IPS DF 6.9 (cell line): Measurements from ENCODE around the gene ATP8A2.
"Not testable (repeated sequence)": the region's sequence is repeated elsewhere in the genome, so short reads cannot be mapped to it uniquely, and the experiment has no call there.

Experiments used
- DNase-seq: peaks from one replicate; pipeline ENCODE4 v3.0.0-alpha.2; 2013; ENCODE audit warnings: low read depth, low spot score
- H3K27ac ChIP-seq: one replicate; pipeline ENCODE4 v1.5.1; 2013; ENCODE audit warnings: low read length, control low read depth
- H3K27me3 ChIP-seq: 2 replicates; pipeline ENCODE4 v1.6.1; 2013; ENCODE audit warnings: mild to moderate bottlenecking, low read length; ENCODE audit not compliant: control insufficient read depth, insufficient read depth
- H3K36me3 ChIP-seq: 2 replicates; pipeline ENCODE4 v1.6.1; 2013; ENCODE audit warnings: low read length; ENCODE audit not compliant: control insufficient read depth, insufficient read depth
- H3K4me1 ChIP-seq: 2 replicates; pipeline ENCODE4 v1.6.1; 2013; ENCODE audit warnings: low read length; ENCODE audit not compliant: control insufficient read depth, insufficient read depth
- H3K4me3 ChIP-seq: 2 replicates; pipeline ENCODE4 v1.5.1; 2013; ENCODE audit warnings: mild to moderate bottlenecking, low read length
- H3K9me3 ChIP-seq: 2 replicates; pipeline ENCODE4 v1.6.1; 2013; ENCODE audit warnings: low read length, inconsistent platforms; ENCODE audit not compliant: control insufficient read depth, insufficient read depth
- WGBS: extraction: QIAGEN DNeasy Blood & Tissue Kit; methylation state at CpG from one replicate; pipeline ENCODE4 v1.1.7; 2013; ENCODE audit warnings: mixed read lengths, missing lambda C conversion rate; ENCODE audit not compliant: insufficient read length, insufficient coverage; 5-methylcytosine and 5-hydroxymethylcytosine counted together

ATP8A2 gene

GRCh38 chr13:25806264-25806974 is 434.6 kb downstream of the ATP8A2 start:
- H3K36me3 ChIP-seq, result no peaks in the 10 kb centered on the region
- no peaks in the 10 kb centered on the region; the same call in 1 of the 2 replicates for H3K4me1 ChIP-seq
- no peak overlapping the region for H3K27ac ChIP-seq
- no peak overlapping the region for H3K4me3 ChIP-seq
- no peaks in the 10 kb centered on the region for H3K27me3 ChIP-seq
- no peaks in the 10 kb centered on the region for H3K9me3 ChIP-seq
- no peak for DNase-seq
- no CpG with 5 or more reads among the region's 4 CpGs for WGBS

GRCh38 chr13:25807562-25807961 is 435.8 kb downstream of the ATP8A2 start:
- H3K27ac ChIP-seq, result no peak overlapping the region
- no peak overlapping the region for H3K4me3 ChIP-seq
- no peaks in the 10 kb centered on the region for H3K27me3 ChIP-seq
- DNase-seq, result no peak
- no CpG with 5 or more reads among the region's 1 CpG for WGBS
- H3K4me1 ChIP-seq, result no peaks in the 10 kb centered on the region; the same call in 1 of the 2 replicates
- no peaks in the 10 kb centered on the region for H3K36me3 ChIP-seq
- no peaks in the 10 kb centered on the region for H3K9me3 ChIP-seq

GRCh38 chr13:25811506-25811905 is 439.7 kb downstream of the ATP8A2 start:
- WGBS, result no CpG with 5 or more reads among the region's 3 CpGs
- Histone ChIP-seq H3K27me3 (no peaks in the 10 kb centered on the region), H3K9me3 (no peaks in the 10 kb centered on the region), H3K36me3 (no peaks in the 10 kb centered on the region), H3K4me3 (no peak overlapping the region), H3K4me1 (no peaks in the 10 kb centered on the region), H3K27ac (no peak overlapping the region)
- no peak for DNase-seq

GRCh38 chr13:25816239-25816638 is 444.5 kb downstream of the ATP8A2 start:
- H3K9me3 ChIP-seq, result no peaks in the 10 kb centered on the region
- H3K27me3 ChIP-seq, result no peaks in the 10 kb centered on the region
- no peaks in the 10 kb centered on the region for H3K4me1 ChIP-seq
- H3K27ac ChIP-seq, result no peak overlapping the region
- no peaks in the 10 kb centered on the region for H3K36me3 ChIP-seq
- no CpG with 5 or more reads among the region's 4 CpGs for WGBS
- no peak for DNase-seq
- H3K4me3 ChIP-seq, result no peak overlapping the region

- no peaks in the 10 kb centered on the region for H3K4me1 ChIP-seq
- H3K27me3 ChIP-seq, result no peaks in the 10 kb centered on the region
- no CpG with 5 or more reads among the region's 10 CpGs for WGBS
- no peak overlapping the region for H3K27ac ChIP-seq
- no peak for DNase-seq
- no peaks in the 10 kb centered on the region for H3K36me3 ChIP-seq
- H3K9me3 ChIP-seq, result no peaks in the 10 kb centered on the region
- H3K4me3 ChIP-seq, result no peak overlapping the region
Measured at GRCh38 chr13:25819856-25820530, 448.2 kb downstream of the ATP8A2 start.

GRCh38 chr13:25821776-25822175 is 450.0 kb downstream of the ATP8A2 start:
- H3K9me3 ChIP-seq, result no peaks in the 10 kb centered on the region
- no peaks in the 10 kb centered on the region for H3K27me3 ChIP-seq
- H3K4me1 ChIP-seq, result no peaks in the 10 kb centered on the region
- no peaks in the 10 kb centered on the region for H3K36me3 ChIP-seq
- H3K27ac ChIP-seq, result no peak overlapping the region
- H3K4me3 ChIP-seq, result no peak overlapping the region
- DNase-seq, result no peak

- H3K36me3 ChIP-seq, H3K4me3 ChIP-seq, H3K9me3 ChIP-seq, DNase-seq, H3K27ac ChIP-seq, H3K27me3 ChIP-seq, H3K4me1 ChIP-seq: not testable (repeated sequence)
- no CpG with 5 or more reads among the region's 9 CpGs for WGBS
Measured at GRCh38 chr13:25827221-25827620, 455.4 kb downstream of the ATP8A2 start.

GRCh38 chr13:25827831-25828465 is 456.2 kb downstream of the ATP8A2 start:
- no peaks in the 10 kb centered on the region for H3K36me3 ChIP-seq
- no peak for DNase-seq
- no peaks in the 10 kb centered on the region for H3K9me3 ChIP-seq
- no peak overlapping the region for H3K4me3 ChIP-seq
- H3K4me1 ChIP-seq, result no peaks in the 10 kb centered on the region
- no peaks in the 10 kb centered on the region for H3K27me3 ChIP-seq
- no CpG with 5 or more reads among the region's 5 CpGs for WGBS
- H3K27ac ChIP-seq, result no peak overlapping the region

- Histone ChIP-seq H3K9me3 (no peaks in the 10 kb centered on the region), H3K36me3 (no peaks in the 10 kb centered on the region), H3K4me1 (no peaks in the 10 kb centered on the region), H3K4me3 (no peak overlapping the region), H3K27ac (no peak overlapping the region), H3K27me3 (no peaks in the 10 kb centered on the region)
- no CpG with 5 or more reads among the region's 1 CpG for WGBS
- DNase-seq, result no peak
Measured at GRCh38 chr13:25833761-25834160, 462.0 kb downstream of the ATP8A2 start.

GRCh38 chr13:25836574-25837336 is 465.0 kb downstream of the ATP8A2 start:
- Histone ChIP-seq H3K9me3 (no peaks in the 10 kb centered on the region), H3K4me3 (no peak overlapping the region), H3K27ac (no peak overlapping the region), H3K36me3 (no peaks in the 10 kb centered on the region), H3K4me1 (no peaks in the 10 kb centered on the region), H3K27me3 (no peaks in the 10 kb centered on the region)
- DNase-seq, result no peak
- WGBS, result no CpG with 5 or more reads among the region's 12 CpGs
